T47D (cell line): ENCODE data around the gene CKM.

Experiments
- DNase-seq, 2 experiments: peaks; one replicate each; pipeline versions ENCODE4 v3.0.0 to v3.0.0-alpha.2; 2011 to 2012; ENCODE audit warnings: low read depth in 1 of 2, low spot score in 1 of 2
- JUND ChIP-seq: IDR thresholded peaks from 2 replicates; pipeline ENCODE4 v1.6.1; 2012; ENCODE audit warnings: low read depth
- in situ Hi-C: cut with HindIII; loops from 2 replicates; pipeline ENCODE4 v1.10.0; 2016; ENCODE audit warnings: low sequenced_read_pairs, low pct_unique_long_range_greater_than_20kb

CKM gene

GRCh38 chr19:45322744-45323281 lies at the start of gene CKM:
CKM (minus strand) TSS chr19:45322875; CDS start chr19:45319713, 3,162 bp downstream.
- in situ Hi-C loops, result no loop called here
- TF ChIP-seq JUND, result no peak
- DNase-seq, result no peak

DNA sequence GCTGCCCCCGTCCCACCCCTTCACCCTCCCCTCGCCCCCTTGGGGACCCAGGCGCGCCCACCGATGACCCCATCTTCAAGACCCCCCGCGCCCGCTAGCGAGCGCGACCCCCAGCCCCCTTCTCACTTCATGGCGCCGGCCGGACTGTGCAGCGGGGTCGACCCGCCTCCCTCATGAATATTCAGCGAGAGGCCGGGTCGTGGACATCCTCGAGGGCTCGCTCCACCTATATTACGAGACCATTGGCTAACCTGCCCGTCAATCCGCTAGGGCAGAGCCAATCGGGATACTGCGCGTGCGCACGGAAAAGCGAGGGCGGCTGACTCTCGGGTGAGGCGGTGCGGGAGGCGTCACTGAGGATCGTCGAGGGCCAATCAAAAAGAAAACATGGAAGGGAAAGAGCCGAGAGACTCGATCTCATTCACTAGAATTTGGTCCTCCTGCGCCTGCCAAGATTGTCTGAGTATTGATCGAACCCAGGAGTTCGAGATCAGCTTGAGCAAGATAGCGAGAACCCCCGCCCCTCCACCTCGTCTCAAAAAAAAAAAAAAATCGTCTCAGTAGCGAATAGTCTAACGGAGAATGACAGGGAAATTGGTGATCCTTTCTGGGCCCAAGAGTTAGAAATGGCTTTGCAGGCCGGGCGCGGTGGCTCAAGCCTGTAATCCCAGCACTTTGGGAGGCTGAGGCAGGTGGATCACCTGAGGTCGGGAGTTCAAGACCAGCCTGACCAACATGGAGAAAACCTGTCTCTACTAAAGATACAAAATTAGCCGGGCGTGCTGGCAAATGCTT lies 47.9 kb upstream of the CKM start, which contains the start of gene ERCC2:
Gene ERCC2, minus strand, starts transcription at position 164 of the 795 bp plus-strand sequence. Its CDS starts 33 bp downstream, at position 131.
- peak; percentile 99 for DNase-seq
- in situ Hi-C loops, result no loop called here
- no peak for TF ChIP-seq JUND

DNA sequence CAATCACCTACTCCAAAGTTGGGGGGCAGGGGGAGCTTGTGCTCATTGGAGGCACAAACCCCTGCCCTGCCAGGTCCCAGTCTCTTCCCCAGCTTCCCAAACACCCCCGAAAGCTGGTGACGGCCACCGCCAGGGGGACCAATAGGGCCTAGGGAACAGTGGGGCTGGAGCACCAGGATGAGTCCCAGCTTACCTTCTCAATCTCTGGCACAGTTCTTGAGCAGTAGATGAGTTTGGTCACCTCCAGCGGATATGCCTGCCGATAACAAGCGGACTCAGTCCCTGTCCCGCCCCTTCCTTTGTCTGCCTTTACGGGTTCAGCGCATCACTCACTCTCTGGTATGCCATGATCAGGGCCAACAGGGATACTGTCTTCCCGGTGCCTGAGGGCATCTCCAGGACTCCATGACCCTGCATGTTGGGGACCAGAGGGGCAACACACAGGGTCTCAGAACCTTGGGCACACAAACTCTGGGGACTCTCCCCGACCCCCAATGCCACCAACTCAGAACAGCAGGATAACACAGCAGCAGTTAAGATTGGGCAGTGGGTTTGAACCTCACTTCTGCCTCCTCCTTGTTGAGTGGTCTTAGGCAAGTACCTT lies 46.2 kb upstream of the CKM start:
- TF ChIP-seq JUND, result no peak
- DNase-seq, result no peak
- in situ Hi-C loops, result no loop called here

- no peak for DNase-seq
- in situ Hi-C loops, result no loop called here
- TF ChIP-seq JUND, result no peak
Observed at GRCh38 chr19:45368127-45368526, 45.5 kb upstream of the CKM start.

DNA sequence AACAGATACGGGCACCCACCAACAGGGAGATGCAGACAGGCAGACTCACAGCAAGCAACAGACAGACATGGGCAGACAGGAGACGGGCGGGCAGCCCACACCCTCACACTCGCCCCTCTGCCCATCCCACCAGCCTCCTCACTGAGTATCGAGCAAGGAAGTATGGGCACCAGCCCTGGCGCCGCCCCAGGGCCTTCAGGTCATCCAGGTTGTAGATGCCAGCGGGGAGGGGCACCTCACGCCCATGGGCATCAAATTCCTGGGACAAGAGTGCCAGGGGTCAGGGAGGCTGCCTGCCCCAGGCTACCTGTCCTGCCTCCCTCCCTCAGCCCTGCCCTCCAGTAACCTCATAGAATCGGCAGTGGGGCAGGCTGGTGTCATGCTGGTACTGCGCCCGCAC lies 42.0 kb upstream of the CKM start:
- no peak for TF ChIP-seq JUND
- in situ Hi-C loops, result no loop called here
- no peak for DNase-seq

- in situ Hi-C loops, result no loop called here
- DNase-seq, result no peak
- TF ChIP-seq JUND, result no peak
Observed at GRCh38 chr19:45363861-45364459, 41.3 kb upstream of the CKM start.

DNA sequence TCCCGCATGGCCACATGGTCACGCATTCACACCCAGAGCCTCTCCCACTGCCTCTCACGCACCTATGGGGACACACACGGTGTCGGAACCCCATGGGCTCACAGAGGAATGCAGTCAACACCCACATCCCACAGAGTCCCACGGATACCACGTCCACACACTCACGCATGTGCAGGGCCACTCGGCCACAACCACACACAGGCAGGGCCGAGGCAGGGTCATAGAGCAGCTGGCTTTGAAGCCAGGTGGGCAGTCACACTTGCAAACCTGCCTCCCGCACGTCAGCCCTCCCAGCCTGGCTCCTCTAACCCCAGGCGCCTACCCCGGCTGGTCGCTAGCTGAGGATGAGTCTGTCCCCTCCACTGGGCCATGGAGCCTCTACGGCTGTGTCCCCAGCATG lies 39.6 kb upstream of the CKM start:
- in situ Hi-C loops, result no loop called here
- no peak for DNase-seq
- no peak for TF ChIP-seq JUND

- no peak for DNase-seq
- TF ChIP-seq JUND, result no peak
- in situ Hi-C loops, result no loop called here
Observed at GRCh38 chr19:45361608-45362007, 38.9 kb upstream of the CKM start.

DNA sequence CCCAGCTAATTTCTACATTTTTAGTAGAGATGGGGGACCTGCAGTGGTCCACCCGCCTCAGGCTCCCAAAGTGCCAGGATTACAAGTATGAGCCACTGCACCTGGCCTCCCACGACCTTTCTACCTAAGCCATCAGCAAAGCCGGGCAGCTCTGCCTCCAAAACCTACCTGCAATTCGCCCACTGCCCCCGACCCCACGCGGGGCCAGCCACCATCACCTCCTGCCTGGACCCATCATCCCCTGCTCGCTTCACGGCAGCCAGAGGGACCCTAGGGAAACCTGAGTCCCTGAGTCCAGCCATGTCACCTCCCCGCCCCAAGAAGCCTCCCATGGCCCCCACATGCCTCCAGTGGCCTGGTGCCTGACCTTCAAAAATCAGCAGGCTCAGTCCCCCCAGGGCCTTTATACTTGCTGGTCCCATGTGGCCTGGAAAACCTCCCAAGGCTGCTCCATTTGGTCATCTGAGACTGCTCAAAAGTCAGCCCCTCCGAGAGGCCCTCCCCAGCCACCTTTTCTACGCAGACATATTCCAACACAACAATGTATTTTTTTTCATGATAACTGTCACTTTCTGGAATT lies 35.6 kb upstream of the CKM start:
- DNase-seq, result no peak
- in situ Hi-C loops, result no loop called here
- no peak for TF ChIP-seq JUND

GRCh38 chr19:45357445-45357783 lies 34.7 kb upstream of the CKM start:
- no peak for TF ChIP-seq JUND
- DNase-seq, result no peak
- in situ Hi-C loops, result no loop called here

GRCh38 chr19:45356760-45357444 lies 34.2 kb upstream of the CKM start:
- TF ChIP-seq JUND, result no peak
- DNase-seq, result no peak
- in situ Hi-C loops, result no loop called here

DNA sequence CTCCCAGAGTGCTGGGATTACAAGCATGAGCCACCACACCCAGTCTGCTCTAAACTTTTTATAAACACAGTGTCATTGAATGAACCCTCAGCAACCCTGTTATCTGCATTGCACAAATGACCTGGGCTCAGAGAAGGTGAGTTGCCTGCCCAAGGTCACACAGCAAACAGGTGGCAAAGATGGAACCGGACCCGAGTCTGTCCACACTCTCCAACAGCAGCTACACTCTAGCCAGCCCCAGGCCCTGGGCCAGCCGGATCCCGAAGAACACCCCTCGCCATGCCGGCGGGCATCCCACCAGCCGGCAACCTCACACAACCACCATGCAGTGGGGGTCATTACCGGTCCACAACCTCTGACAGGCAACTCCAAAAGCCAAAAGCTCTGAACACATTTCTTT lies 33.2 kb upstream of the CKM start:
- no peak for DNase-seq
- TF ChIP-seq JUND, result no peak
- in situ Hi-C loops, result no loop called here
